Left lung (tissue), 10 donors: ENCODE results near the gene TAL2. TPM values are rescaled to one million over a fixed set of nuclear protein-coding genes. Genes with fewer than 3 reads are reported as not detected.

Experiments
- ATAC-seq: fragments of 200-7000 bp; cut with Tn5 transposase; one replicate; pipeline ENCODE4 v1.9.1; 2020; ENCODE audit warnings: moderate library complexity
- DNase-seq, 4 donors: peaks; one replicate each; pipeline ENCODE4 v3.0.0-alpha.2; 2013 to 2020
- H3K27ac ChIP-seq, 2 donors: fragments of 200-600 bp; sonication (generic) in 1 of 2; one replicate each; pipeline versions ENCODE4 v1.5.0 to v1.8.0; 2020 to 2021
- H3K27me3 ChIP-seq, 2 donors: fragments of 200-600 bp; sonication (generic) in 1 of 2; one replicate each; pipeline versions ENCODE4 v1.5.0 to v1.8.0; 2020 to 2021
- H3K36me3 ChIP-seq, 2 donors: fragments of 200-600 bp; sonication (generic) in 1 of 2; one replicate each; pipeline versions ENCODE4 v1.5.0 to v1.8.0; 2020 to 2021
- H3K4me1 ChIP-seq, 2 donors: fragments of 200-600 bp; one replicate each; pipeline ENCODE4 v1.8.0; 2021
- H3K4me3 ChIP-seq, 2 donors: fragments of 200-600 bp; sonication (generic) in 1 of 2; one replicate each; pipeline versions ENCODE4 v1.5.0 to v1.8.0; 2020 to 2021; ENCODE audit warnings: mild to moderate bottlenecking in 1 of 2
- H3K9me3 ChIP-seq, 2 donors: fragments of 200-600 bp; sonication (generic) in 1 of 2; one replicate each; pipeline versions ENCODE4 v1.5.0 to v1.8.0; 2020 to 2021
- intact Hi-C, 2 donors: fragments of 100-400 bp; cut with DNase I; formaldehyde crosslinking; loops; one replicate each; pipeline versions ENCODE4 v1.11.2 to v1.14.2; 2022
- polyA plus RNA-seq, 6 donors: library from polyadenylated mRNA; unstranded; fragments of 120-200 nt; gene quantifications; one replicate each; pipeline ENCODE4 v1.2.1, GENCODE V29; 2013; ENCODE audit not compliant: insufficient read length in 6 of 6
- total RNA-seq, 2 donors: library from RNA; stranded (reverse); fragmentation: NEBNext Ultra II Directional; extraction: Animal tissue kit (Norgen Biotek cat#: 25700); gene quantifications; one replicate each; pipeline ENCODE4 v1.2.1, GENCODE V29; 2021
- TF ChIP-seq, protein P1 (sequence below), 2 donors: fragments of 200-600 bp; sonication (generic) in 1 of 2; IDR thresholded peaks; one replicate each; pipeline versions ENCODE4 v1.5.0 to v1.8.0; 2021; ENCODE audit warnings: antibody characterized with exemption in 2 of 2
- donor health status: DM: no; HTN: yes; CAD: no.
- donor health status: DM: no; HTN: no; CAD: no.

Gene TAL2
- total and polyA plus RNA-seq, 8 donors = 0.41 to 1.0 (median 0.73) TPM; not detected in 2

DNA sequence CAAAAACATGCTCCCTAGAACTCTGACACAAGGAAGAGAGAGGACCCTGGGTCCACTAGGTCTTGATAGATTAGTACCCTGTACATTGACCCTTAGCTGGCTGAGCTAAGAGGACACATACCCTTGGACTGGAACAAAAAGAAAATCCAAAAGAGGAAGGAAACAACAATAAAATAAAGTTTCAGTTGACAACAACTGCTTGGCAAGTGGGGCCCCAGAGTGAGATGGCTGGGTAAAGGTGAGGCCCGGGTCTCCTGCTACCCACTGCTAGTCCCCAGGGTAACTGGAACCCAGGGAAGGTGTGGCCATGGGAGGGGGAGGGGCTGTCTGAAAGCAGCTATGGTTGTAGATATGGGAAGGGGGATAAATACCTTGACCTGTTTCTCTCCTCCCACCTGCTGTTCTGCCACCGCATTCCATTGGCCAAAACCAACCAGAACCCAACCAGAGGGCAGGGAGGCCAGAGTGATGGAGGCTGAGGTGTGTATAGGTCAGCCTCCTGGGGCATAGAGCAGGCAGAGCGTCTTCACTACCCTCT lies 11.7 kb downstream of the TAL2 start:
- no peak for ATAC-seq
- Histone ChIP-seq H3K9me3 (no peaks in the 10 kb centered on the region), H3K36me3 (no peaks in the 10 kb centered on the region), H3K4me3 (no peak overlapping the region), H3K4me1 (no peaks in the 10 kb centered on the region), H3K27ac (no peak overlapping the region), H3K27me3 (no peaks in the 10 kb centered on the region)
- intact Hi-C loops = no loop called here
- DNase-seq = no peak
- TF ChIP-seq, protein P1, sequence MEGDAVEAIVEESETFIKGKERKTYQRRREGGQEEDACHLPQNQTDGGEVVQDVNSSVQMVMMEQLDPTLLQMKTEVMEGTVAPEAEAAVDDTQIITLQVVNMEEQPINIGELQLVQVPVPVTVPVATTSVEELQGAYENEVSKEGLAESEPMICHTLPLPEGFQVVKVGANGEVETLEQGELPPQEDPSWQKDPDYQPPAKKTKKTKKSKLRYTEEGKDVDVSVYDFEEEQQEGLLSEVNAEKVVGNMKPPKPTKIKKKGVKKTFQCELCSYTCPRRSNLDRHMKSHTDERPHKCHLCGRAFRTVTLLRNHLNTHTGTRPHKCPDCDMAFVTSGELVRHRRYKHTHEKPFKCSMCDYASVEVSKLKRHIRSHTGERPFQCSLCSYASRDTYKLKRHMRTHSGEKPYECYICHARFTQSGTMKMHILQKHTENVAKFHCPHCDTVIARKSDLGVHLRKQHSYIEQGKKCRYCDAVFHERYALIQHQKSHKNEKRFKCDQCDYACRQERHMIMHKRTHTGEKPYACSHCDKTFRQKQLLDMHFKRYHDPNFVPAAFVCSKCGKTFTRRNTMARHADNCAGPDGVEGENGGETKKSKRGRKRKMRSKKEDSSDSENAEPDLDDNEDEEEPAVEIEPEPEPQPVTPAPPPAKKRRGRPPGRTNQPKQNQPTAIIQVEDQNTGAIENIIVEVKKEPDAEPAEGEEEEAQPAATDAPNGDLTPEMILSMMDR (IDR thresholded peaks at IDR 0.05) = no peak

DNA sequence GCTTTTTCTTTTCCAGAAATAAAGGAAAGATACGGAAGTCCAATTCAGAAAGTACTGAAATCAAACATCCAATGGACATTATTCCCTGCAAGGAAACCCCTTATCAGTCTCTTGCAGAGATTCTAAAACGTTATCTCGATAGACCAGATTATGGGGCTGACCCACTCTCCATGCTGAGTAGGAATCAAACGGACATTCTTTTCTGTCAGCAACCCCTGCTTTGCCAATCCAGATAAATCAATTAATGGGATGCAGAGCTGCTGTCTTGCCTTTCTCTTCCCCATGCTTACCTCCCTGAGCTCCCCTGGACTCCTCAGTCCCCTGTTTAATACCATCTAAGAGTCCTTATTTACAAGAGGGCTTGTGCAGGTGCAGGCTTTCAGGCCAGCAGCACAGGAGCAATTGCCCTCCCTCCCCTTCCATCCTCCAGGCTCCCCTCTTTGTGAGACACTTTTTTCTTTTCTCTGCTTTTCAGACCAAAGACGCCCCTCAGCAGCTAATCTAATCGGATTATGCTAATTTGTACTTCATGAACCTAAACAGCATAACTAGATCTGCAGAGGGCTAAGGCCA lies 14.2 kb downstream of the TAL2 start:
- Histone ChIP-seq H3K27me3 (no peaks in the 10 kb centered on the region), H3K9me3 (no peaks in the 10 kb centered on the region), H3K4me1 (no peaks in the 10 kb centered on the region), H3K27ac (no peak overlapping the region), H3K4me3 (no peak overlapping the region), H3K36me3 (no peaks in the 10 kb centered on the region)
- intact Hi-C loops = no loop called here
- TF ChIP-seq, protein P1 (IDR thresholded peaks at IDR 0.05) = no peak
- no peak for ATAC-seq
- no peak for DNase-seq

DNA sequence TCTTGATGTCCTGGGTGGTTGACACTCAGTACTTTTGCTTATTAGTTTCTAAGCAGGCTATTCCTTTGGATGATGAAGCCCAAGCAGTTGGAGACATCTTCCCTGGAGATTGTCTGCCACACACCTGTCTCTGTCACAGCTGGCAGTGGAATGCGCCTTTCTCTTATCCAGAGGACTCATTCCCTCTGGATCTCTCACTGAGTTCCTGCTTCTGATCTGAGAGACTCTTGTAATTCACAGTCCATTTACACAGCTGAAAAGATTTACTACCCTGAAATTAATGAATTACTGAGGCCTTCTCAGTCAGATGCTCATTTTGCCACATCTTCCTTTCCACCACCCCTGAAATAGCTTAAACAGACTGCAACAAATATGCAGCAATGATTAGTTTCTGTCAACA lies 15.9 kb downstream of the TAL2 start:
- intact Hi-C loops = no loop called here
- no peak overlapping the region for H3K27ac ChIP-seq
- no peak for DNase-seq
- no peaks in the 10 kb centered on the region for H3K27me3 ChIP-seq
- no peaks in the 10 kb centered on the region for H3K4me1 ChIP-seq
- H3K4me3 ChIP-seq = no peak overlapping the region
- no peak for ATAC-seq
- TF ChIP-seq, protein P1 (IDR thresholded peaks at IDR 0.05) = no peak
- H3K9me3 ChIP-seq = no peaks in the 10 kb centered on the region
- no peaks in the 10 kb centered on the region for H3K36me3 ChIP-seq

DNA sequence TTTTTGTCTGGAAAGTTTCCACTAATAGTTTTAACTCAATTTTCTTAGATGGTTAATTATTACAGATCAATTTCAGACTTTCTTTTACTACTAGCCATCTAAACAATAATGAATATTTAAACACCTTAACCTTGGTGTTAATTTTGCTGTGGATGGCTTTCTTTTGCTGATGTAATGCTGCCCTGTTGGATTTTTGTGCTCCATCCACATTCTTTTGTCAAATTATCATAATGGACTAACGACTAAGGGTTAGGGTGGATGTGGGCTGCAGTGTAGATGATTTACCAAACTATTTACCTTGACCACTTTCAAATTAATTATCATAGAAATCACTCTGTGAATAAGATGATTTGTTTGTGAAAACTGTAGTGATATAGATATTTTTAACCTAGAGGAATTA lies 16.5 kb downstream of the TAL2 start:
- ATAC-seq = no peak
- Histone ChIP-seq H3K9me3 (no peaks in the 10 kb centered on the region), H3K27me3 (no peaks in the 10 kb centered on the region), H3K36me3 (no peaks in the 10 kb centered on the region), H3K4me3 (no peak overlapping the region), H3K27ac (no peak overlapping the region), H3K4me1 (no peaks in the 10 kb centered on the region)
- TF ChIP-seq, protein P1 (IDR thresholded peaks at IDR 0.05) = no peak
- intact Hi-C loops = no loop called here
- DNase-seq = no peak

DNA sequence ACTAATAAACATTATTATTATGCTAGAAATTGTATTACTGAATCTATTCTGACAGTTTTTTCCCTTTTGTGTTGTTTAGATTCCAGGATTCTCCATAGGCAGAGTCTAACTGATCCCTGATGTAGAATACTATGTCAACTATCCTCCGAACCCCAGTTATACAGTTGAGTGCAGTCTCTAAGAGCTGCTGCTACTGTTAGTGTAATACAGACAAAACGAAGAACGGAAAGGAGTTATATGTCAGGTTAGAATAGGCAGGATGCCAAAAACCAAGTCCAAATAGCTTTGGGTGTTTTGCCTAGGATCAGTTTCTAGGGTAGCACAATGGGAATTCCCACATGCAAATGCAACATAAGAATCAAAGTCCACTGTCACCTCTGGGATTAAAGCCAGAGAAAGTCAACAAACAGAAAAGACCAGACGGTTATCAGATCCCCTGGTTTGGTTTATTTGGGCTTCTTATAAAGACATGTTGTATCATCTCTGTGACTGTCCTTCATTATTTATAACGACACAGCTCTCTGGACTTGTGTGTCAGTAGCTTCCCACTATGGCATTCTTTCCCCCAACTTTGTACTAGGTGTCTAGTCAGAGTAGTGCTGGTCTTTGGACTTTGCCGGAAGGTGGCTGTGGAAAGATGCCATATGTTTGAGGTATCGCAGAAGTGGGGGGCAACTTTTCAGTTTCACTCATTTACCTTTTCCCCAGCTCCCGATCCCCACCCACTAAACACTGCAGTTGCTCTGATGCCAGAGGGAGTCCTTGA lies 17.2 kb downstream of the TAL2 start:
- no peaks in the 10 kb centered on the region for H3K27me3 ChIP-seq
- TF ChIP-seq, protein P1 (IDR thresholded peaks at IDR 0.05) = no peak
- no peaks in the 10 kb centered on the region for H3K9me3 ChIP-seq
- intact Hi-C loops = no loop called here
- no peaks in the 10 kb centered on the region for H3K36me3 ChIP-seq
- ATAC-seq (no peak), DNase-seq (no peak)
- H3K4me1 ChIP-seq = no peaks in the 10 kb centered on the region
- H3K4me3 ChIP-seq = no peak overlapping the region
- no peak overlapping the region for H3K27ac ChIP-seq
